ENCODE data around the gene CLN6.

The CLN6 gene

GRCh38 chr15:68208136-68208535 lies 21.4 kb downstream of the CLN6 start:
- in situ Hi-C loops (cut with HindIII; ENCODE audit: low pct_ligation_motif_present, low sequenced_read_pairs) = no loop called here
- Histone ChIP-seq H3K4me3 (ENCODE audit: low read depth, low read length) (no peak overlapping the region), H3K27me3 (replicated peaks) (no peaks in the 10 kb centered on the region), H3K36me3 (replicated peaks) (no peaks in the 10 kb centered on the region), H3K27ac (no peak overlapping the region)
- no peak for TF ChIP-seq CTCF (IDR thresholded peaks at IDR 0.05; ENCODE audit: low read depth, low read length, missing control alignments)
- DNase-seq = no peak

- TF ChIP-seq CTCF (IDR thresholded peaks at IDR 0.05; ENCODE audit: low read depth, low read length, missing control alignments) = no peak
- H3K27me3 ChIP-seq (replicated peaks) = no peaks in the 10 kb centered on the region
- no peak for DNase-seq
- in situ Hi-C loops (cut with HindIII; ENCODE audit: low pct_ligation_motif_present, low sequenced_read_pairs) = no loop called here
- no peaks in the 10 kb centered on the region for H3K36me3 ChIP-seq (replicated peaks)
- no peak overlapping the region for H3K27ac ChIP-seq
- H3K4me3 ChIP-seq (ENCODE audit: low read depth, low read length) = no peak overlapping the region
These were observed 22.2 kb downstream of the CLN6 start for GRCh38 chr15:68207176-68207935.

- no peaks in the 10 kb centered on the region for H3K27me3 ChIP-seq (replicated peaks)
- no peak overlapping the region for H3K4me3 ChIP-seq (ENCODE audit: low read depth, low read length)
- in situ Hi-C loops (cut with HindIII; ENCODE audit: low pct_ligation_motif_present, low sequenced_read_pairs) = no loop called here
- TF ChIP-seq CTCF (IDR thresholded peaks at IDR 0.05; ENCODE audit: low read depth, low read length, missing control alignments) = no peak
- no peak overlapping the region for H3K27ac ChIP-seq
- H3K36me3 ChIP-seq (replicated peaks) = no peaks in the 10 kb centered on the region
- no peak for DNase-seq
These were observed 22.8 kb downstream of the CLN6 start for GRCh38 chr15:68206711-68207151.

- no peaks in the 10 kb centered on the region for H3K36me3 ChIP-seq (replicated peaks)
These were observed 23.5 kb downstream of the CLN6 start for GRCh38 chr15:68205954-68206539.

GRCh38 chr15:68205558-68205944 lies 24.0 kb downstream of the CLN6 start:
- no peak overlapping the region for H3K4me3 ChIP-seq (ENCODE audit: low read depth, low read length)

More at GRCh38 chr15:68205954-68206539, 23.5 kb downstream of the CLN6 start:
- DNase-seq = no peak
- Histone ChIP-seq H3K4me3 (ENCODE audit: low read depth, low read length) (no peak overlapping the region), H3K27ac (no peak overlapping the region), H3K27me3 (replicated peaks) (no peaks in the 10 kb centered on the region)
- TF ChIP-seq CTCF (IDR thresholded peaks at IDR 0.05; ENCODE audit: low read depth, low read length, missing control alignments) = no peak
- in situ Hi-C loops (cut with HindIII; ENCODE audit: low pct_ligation_motif_present, low sequenced_read_pairs) = no loop called here

More at GRCh38 chr15:68205558-68205944, 24.0 kb downstream of the CLN6 start:
- Histone ChIP-seq H3K36me3 (replicated peaks) (no peaks in the 10 kb centered on the region), H3K27me3 (replicated peaks) (no peaks in the 10 kb centered on the region), H3K27ac (no peak overlapping the region)
- in situ Hi-C loops (cut with HindIII; ENCODE audit: low pct_ligation_motif_present, low sequenced_read_pairs) = no loop called here
- no peak for DNase-seq
- no peak for TF ChIP-seq CTCF (IDR thresholded peaks at IDR 0.05; ENCODE audit: low read depth, low read length, missing control alignments)

Data from brain microvascular endothelial cell (primary cell).